PFSK-1 (cell line): ENCODE data around the gene GRAMD2B.

ENCODE experiments used
- FOXP2 ChIP-seq: optimal IDR thresholded peaks from 2 replicates; pipeline ENCODE3; 2011; ENCODE audit warnings: borderline replicate concordance, control low read depth, inconsistent platforms; ENCODE audit not compliant: insufficient read depth; ENCODE audit errors: extremely low read length, extremely low read depth
- POLR2AphosphoS5 ChIP-seq: IDR thresholded peaks from 2 replicates; pipeline ENCODE4 v1.6.1; 2012; ENCODE audit warnings: low read depth, mild to moderate bottlenecking, control low read depth, low read length, moderate library complexity
- SIN3A ChIP-seq: IDR thresholded peaks from 2 replicates; pipeline ENCODE4 v1.6.1; 2012; ENCODE audit warnings: mild to moderate bottlenecking, low read length, moderate library complexity, borderline replicate concordance; ENCODE audit not compliant: insufficient read depth
- TAF1 ChIP-seq: IDR thresholded peaks from 2 replicates; pipeline ENCODE4 v1.6.1; 2012; ENCODE audit warnings: low read length, control low read depth, borderline replicate concordance; ENCODE audit not compliant: insufficient read depth
- TF ChIP-seq, protein P1 (sequence below), 2 experiments: IDR thresholded peaks; 2 replicates each; pipeline versions ENCODE4 v1.6.1 to v1.8.0; 2011 to 2012; ENCODE audit warnings: low read depth in 2 of 2, low read length in 2 of 2, control low read depth in 1 of 2, inconsistent platforms in 1 of 2, mild to moderate bottlenecking in 1 of 2, moderate library complexity in 1 of 2; ENCODE audit not compliant: insufficient read depth in 1 of 2

Gene GRAMD2B

GRCh38 chr5:126469536-126470316, 46.5 kb downstream of the GRAMD2B start:
- TF ChIP-seq, protein P1, sequence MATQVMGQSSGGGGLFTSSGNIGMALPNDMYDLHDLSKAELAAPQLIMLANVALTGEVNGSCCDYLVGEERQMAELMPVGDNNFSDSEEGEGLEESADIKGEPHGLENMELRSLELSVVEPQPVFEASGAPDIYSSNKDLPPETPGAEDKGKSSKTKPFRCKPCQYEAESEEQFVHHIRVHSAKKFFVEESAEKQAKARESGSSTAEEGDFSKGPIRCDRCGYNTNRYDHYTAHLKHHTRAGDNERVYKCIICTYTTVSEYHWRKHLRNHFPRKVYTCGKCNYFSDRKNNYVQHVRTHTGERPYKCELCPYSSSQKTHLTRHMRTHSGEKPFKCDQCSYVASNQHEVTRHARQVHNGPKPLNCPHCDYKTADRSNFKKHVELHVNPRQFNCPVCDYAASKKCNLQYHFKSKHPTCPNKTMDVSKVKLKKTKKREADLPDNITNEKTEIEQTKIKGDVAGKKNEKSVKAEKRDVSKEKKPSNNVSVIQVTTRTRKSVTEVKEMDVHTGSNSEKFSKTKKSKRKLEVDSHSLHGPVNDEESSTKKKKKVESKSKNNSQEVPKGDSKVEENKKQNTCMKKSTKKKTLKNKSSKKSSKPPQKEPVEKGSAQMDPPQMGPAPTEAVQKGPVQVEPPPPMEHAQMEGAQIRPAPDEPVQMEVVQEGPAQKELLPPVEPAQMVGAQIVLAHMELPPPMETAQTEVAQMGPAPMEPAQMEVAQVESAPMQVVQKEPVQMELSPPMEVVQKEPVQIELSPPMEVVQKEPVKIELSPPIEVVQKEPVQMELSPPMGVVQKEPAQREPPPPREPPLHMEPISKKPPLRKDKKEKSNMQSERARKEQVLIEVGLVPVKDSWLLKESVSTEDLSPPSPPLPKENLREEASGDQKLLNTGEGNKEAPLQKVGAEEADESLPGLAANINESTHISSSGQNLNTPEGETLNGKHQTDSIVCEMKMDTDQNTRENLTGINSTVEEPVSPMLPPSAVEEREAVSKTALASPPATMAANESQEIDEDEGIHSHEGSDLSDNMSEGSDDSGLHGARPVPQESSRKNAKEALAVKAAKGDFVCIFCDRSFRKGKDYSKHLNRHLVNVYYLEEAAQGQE (IDR thresholded peaks at IDR 0.05; ENCODE audit: insufficient read depth in 1 of 2, low read depth in 2 of 2, low read length in 2 of 2) = no peak
- no peak for TF ChIP-seq POLR2AphosphoS5
- no peak for TF ChIP-seq TAF1
- no peak for TF ChIP-seq SIN3A
- no peak for TF ChIP-seq FOXP2

- no peak for TF ChIP-seq SIN3A
- no peak for TF ChIP-seq FOXP2
- no peak for TF ChIP-seq TAF1
- TF ChIP-seq POLR2AphosphoS5 = no peak
- TF ChIP-seq, protein P1 (IDR thresholded peaks at IDR 0.05; ENCODE audit: insufficient read depth in 1 of 2, low read depth in 2 of 2, low read length in 2 of 2) = no peak
Measured at GRCh38 chr5:126471247-126471646, 48.0 kb downstream of the GRAMD2B start.

DNA sequence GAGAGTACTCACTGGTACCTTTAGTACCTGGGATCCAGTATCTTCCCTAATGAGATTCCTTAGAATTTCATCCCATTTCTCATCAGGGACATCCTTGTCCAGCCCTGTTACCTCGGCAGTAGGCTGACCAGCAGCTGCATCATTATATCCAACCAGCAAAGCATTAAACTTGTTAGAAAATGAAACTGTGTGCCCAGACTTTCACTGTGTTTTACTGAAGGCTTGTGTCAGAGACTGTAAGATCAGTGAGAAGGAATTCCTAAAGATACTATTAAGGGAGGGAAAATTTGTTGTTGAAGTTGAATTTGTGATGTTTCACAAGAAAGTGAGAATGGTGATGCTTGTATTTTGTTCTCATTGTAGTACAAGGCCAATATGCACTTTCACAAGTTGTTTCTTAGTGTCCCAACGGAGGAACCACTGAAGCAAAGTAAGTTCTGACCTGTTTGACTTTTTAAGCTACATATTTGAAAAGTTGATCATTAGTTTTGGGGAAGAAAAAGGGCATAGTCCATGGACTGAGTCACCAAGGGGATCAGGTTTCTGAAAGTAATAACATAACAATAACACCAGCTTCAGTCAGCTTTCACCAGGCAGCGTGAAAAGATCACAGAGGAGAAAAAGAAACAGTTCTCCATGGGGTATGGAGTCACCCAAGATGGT, 48.8 kb downstream of the GRAMD2B start:
- TF ChIP-seq SIN3A = no peak
- TF ChIP-seq, protein P1 (IDR thresholded peaks at IDR 0.05; ENCODE audit: insufficient read depth in 1 of 2, low read depth in 2 of 2, low read length in 2 of 2) = no peak
- no peak for TF ChIP-seq FOXP2
- no peak for TF ChIP-seq POLR2AphosphoS5
- TF ChIP-seq TAF1 = no peak

DNA sequence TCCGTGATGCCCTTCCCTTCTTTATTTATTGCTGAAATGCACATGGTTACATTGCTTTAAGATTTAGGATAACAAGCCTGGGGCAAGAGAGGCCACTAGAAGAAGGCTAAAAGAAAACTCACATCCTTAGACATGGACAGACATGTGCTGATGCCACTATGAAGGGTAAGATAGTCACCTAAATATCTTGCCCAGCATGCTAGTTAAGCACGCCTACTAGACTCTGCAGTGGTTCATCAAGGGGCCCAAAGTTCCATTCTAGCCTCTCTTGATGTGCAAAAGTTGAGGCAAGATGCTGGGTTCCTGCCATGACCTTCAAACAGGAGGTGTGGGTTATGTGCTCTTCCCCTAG, 49.3 kb downstream of the GRAMD2B start:
- TF ChIP-seq TAF1 (no peak), SIN3A (no peak), POLR2AphosphoS5 (no peak), FOXP2 (no peak)
- TF ChIP-seq, protein P1 (IDR thresholded peaks at IDR 0.05; ENCODE audit: insufficient read depth in 1 of 2, low read depth in 2 of 2, low read length in 2 of 2) = no peak
